IPS-NIHi11 (cell line): ENCODE results near the gene CTU2.

Experiments
- DNase-seq: peaks from one replicate; pipeline ENCODE4 v3.0.0; 2012; ENCODE audit warnings: mixed read lengths, low spot score

Gene CTU2

DNA sequence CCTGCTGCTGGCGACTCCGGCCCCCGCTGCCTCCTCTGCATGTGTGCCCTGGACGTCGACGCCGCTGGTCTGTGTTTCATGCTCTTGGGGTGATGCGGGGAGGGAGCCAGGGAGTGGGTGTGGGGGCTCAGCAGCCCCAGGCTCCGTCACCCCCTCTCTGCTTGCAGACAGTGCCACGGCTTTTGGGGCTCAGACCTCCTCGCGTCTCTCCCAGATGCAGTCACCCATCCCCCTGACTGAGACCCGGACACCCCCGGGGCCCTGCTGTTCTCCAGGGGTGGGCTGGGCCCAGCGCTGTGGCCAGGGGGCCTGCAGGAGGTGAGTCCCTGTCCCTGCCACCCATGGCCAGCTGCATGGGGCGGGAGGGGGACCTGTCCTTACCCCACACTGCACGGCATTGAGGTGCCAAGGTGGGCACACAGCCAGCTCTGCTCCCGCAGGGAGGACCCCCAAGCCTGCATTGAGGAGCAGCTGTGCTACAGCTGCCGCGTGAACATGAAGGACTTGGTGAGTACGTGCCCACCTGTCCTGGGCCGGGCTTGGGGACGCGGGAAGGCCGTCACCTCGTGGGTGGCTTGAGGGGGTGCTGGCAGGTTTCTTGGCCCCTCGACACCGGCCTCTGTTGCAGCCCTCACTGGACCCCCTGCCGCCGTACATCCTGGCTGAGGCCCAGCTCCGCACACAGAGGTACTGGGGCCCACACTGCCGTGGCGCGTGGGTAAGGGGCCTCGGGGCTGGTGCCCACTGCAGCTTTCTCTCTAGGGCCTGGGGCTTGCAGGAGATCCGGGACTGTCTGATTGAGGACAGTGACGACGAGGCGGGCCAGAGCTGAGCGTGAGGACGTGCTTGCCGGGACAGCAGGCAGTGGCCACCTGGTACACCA is 8.4 kb downstream of the CTU2 start:
- no peak for DNase-seq

- DNase-seq = no peak
These were observed 9.2 kb downstream of the CTU2 start for GRCh38 chr16:88715312-88716190.

- DNase-seq = no peak
These were observed 9.9 kb downstream of the CTU2 start for GRCh38 chr16:88716201-88716600.

GRCh38 chr16:88716601-88717001 is 10.3 kb downstream of the CTU2 start:
- no peak for DNase-seq

- DNase-seq = no peak
These were observed 11.9 kb downstream of the CTU2 start for GRCh38 chr16:88718178-88718577.

DNA sequence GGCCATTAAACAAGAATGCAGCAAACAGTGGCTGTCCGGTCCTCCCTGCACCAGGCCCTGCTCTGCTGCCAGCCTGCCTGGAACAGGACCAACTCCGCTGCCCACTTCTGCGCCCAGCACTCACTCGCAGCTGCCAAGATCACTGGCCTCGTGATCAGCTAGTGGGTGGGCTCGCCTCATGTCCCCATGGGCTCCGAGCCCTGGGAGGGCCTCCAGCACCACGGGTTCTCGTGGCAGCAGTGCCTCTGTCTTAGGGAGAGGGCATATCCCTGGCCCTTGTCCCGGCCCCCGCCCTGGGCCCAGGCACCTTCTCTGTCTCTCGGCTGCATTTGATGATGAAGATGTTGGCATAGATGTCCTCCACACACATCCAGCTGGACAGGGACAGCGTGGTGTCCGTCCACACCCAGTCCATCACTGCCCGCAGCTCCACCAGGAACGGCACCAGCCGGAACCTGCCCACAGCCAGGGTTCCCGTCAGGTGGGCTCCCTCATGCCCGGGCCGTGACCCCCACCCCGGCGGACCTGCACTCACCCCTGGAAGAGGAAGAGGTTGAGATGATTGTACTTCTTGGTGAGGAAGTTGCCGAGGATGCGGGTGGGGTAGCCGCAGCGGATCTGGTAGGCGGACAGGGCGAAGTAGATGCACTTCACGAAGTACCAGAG is 13.1 kb downstream of the CTU2 start:
- no peak for DNase-seq

DNA sequence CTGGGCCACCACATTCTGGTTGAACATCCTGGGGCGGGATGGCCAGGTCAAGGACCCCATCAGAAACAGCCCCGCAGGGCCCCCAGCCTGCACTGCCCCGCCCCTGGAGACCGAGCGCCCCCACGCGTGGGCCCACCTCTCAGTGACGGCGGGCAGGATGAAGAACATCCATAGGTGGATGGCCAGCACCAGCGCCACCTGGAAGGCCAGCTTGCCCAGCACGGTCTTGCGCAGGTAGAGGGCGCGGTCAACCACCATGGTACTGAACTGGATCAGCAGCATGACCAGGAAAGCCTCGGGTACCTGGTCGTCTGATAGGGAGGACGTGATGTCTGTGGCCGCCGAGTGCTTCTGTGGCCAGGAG is 13.6 kb downstream of the CTU2 start:
- no peak for DNase-seq

- DNase-seq = no peak
These were observed 14.2 kb downstream of the CTU2 start for GRCh38 chr16:88720396-88720970.

DNA sequence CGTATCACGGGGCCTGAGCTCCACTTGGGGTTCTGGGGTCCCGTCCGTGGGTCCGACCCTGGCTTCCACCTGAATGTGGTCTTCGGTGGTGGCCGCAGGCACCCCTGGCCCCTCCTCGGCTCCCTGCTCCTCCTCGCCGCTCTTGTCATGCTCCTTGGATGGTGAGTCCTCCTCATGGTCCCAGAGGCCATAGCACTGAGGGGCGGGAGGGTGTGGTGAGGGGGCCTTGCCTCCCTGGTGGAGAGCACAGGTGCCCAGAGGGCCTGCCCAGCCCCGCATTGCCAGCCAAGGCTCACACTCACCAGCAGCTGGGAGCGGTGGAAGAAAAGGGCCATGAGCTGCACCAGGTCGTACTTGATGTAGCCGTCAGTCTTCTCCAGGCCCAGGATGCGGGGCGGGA is 14.9 kb downstream of the CTU2 start:
- no peak for DNase-seq

- no peak for DNase-seq
These were observed 15.8 kb downstream of the CTU2 start for GRCh38 chr16:88721815-88722755.

- DNase-seq = peak; percentile 70
These were observed 16.6 kb downstream of the CTU2 start for GRCh38 chr16:88722784-88723506.

- DNase-seq = no peak
These were observed 17.2 kb downstream of the CTU2 start for GRCh38 chr16:88723507-88723887.

GRCh38 chr16:88723911-88724310 is 17.6 kb downstream of the CTU2 start:
- no peak for DNase-seq

DNA sequence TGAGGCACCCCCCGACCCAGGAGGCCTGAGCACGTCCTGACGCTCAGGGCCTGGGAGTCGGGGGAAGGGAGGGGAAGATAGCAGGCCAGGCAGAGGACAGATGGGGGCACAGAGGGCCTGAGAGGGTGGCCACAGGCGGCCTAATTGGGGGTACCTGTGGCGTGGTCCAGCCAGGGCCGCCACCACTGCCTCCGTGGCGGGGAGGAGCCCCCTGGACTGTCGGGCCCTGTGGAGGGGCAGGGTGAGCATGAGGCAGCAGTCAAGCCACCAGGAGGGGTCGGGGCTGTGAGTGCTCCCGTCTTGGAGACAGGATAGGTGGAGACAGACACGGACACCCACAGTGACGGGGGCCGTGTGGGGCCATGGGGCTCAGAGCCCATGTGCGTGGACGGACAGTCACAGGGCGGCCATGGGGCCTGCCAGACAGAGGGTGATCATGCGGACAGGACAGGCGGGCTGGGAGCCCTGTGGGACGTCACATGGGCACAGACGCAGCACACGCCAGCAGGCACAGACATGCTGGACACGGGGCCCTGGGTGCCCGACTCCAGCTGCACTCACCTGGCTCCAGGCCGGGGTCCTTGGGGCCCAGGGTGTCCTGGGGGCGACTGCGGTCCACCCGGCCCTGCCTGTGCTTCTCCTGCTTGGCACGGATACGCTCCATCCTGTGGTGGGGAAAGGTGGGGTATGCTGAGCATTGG is 18.7 kb downstream of the CTU2 start:
- DNase-seq = no peak

DNA sequence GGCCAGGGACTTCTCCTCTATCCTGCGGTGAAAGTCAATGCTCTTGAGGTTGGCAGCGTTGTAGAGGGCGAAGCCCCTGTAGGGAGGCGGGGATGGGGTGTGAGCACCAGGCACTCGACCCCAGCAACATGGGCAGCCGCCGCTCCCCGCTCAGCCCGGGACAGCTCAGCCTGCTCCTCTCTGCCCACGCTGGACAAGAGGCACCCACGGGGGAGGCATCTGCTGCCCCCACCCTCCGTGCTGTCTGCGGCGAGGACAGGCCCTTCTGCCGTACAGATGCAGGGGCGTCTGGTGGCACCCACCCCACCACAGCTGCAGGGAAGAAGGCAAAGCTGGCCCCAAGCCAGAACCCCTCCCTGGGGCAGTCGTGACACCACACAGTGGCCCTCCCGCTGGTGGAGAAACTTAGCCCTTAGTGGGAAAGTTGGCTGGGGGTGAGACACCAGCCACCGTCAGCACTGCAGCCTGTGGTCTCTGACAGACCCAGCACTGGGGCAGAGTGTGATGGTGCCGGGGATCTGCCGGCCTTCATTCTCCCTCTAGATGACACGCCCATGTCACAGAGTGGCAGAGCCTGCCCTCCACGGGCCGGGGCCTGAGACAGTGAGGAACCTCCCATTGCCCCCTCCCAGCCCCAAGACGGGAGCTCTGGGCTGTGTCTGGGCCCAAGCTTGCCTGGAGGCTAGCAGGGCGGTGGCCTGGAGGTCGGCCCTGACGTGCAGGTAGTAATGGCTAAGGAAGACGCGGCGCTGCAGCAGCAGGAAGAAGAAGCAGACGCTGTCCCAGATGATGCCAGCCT is 19.5 kb downstream of the CTU2 start:
- no peak for DNase-seq

DNA sequence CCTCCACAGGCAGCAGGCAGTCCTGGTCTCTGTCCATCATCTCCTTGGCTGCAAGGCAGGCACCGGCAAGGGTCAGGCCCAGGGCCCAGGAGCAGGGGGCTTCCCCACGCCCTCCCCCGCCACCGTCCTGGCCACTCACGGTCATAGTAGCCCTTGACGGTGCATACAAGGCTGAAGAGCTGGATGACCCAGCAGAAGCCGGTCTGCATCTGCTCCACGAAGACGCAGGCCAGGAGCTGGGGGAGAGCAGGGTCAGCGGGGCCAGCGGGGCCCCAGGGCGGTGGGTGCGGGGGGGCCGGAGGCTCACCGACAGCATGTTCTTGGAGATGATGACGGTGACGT is 20.1 kb downstream of the CTU2 start:
- no peak for DNase-seq

GRCh38 chr16:88726981-88727380 is 20.7 kb downstream of the CTU2 start:
- DNase-seq = no peak

DNA sequence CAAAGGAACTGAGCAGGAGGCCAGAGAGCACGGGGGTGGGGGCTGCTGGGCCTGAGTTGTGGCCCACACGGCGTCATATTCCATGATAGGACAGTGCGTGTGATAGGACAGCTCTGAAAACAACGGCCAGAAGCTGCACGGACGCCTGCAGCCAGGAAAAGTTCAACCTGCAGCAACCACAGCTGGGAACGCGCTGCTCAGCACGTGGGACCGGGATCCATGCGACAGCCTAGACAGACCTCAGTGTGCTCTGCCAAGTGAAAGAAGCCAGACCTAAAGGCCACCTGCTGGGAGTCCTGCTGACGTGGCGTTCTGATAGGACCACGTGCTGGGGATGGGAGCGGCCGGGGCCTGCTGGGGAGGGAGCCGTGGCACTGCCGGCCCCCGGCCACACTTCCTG is 21.6 kb downstream of the CTU2 start:
- DNase-seq = no peak
